ENCODE measurements around the gene MTRF1.
"Not testable (repeated sequence)": the region's sequence is repeated elsewhere in the genome, so short reads cannot be mapped to it uniquely, and the experiment has no call there.

The MTRF1 gene

GRCh38 chr13:41222259-41222852 lies 41.0 kb downstream of the MTRF1 start:
- DNase-seq (ENCODE audit: low read depth in 3 of 3) = peak in 2 of 3 experiments; percentile 7 to 41

GRCh38 chr13:41220401-41220800 lies 43.0 kb downstream of the MTRF1 start:
- DNase-seq (ENCODE audit: low read depth in 3 of 3) = no peak

GRCh38 chr13:41216160-41216559 lies 47.2 kb downstream of the MTRF1 start:
- no peak for DNase-seq (ENCODE audit: low read depth in 3 of 3)

DNA sequence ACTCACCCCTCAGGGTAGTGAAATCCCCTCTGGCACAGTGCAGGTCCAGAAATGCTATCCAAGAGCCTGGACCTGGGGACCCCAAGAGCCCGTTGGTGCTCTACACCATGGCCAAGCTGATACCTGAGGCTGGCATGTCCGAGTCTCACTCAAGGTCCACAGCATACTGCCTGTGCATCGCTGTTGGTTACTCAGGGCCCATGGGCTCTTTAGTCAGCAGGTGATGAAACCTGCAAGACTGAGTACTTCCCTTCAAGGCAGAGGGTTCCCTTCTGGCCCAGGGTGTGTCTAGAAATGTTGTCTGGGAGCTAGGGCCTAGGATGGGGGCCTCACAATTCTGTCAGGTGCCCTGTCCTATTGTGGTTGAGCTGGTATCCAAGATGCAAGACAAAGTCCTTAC lies 49.5 kb downstream of the MTRF1 start:
- DNase-seq (ENCODE audit: low read depth in 3 of 3) = no peak

GRCh38 chr13:41213316-41213715 lies 50.1 kb downstream of the MTRF1 start:
- no peak for DNase-seq (ENCODE audit: low read depth in 3 of 3)

- DNase-seq (ENCODE audit: low read depth in 3 of 3) = no peak
These were observed 50.5 kb downstream of the MTRF1 start for GRCh38 chr13:41212881-41213280.

DNA sequence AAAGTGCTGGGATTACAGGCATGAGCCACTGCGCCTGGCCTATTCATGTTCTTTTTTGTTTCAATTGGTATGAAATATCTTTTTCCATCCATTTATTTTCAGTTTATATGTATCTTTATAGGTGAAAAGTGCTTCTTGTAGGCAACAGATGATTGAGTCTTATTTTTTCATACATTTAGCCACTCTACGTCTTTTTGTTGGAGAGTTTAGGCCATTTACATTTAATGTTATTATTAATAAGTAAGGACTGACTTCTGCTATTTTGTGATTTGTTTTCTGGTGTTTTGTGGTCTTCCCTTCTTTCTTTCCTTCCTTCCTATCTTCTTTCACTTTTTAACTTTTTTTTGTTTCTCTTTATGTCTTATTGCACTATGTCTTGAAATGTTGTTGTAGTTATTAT lies 52.3 kb downstream of the MTRF1 start:
- DNase-seq (ENCODE audit: low read depth in 3 of 3) = no peak

DNA sequence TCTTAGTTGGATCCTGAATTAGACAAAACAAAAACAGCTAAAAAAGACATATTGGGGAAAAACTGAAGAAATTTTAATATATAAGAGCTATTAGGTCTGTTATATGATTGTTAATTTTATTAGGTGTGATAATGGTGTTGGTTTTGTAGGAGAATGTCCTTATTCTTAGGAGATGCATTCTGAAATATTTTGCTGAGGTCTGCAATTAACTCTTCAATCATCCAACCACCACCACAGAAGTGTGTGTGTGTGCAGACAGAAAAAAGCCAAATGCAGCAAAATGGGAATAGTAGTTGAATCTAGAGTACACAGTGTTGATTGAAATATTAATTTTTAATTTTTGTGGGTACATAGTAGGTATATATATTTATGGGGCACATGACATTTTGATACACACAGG lies 56.9 kb downstream of the MTRF1 start:
- no peak for DNase-seq (ENCODE audit: low read depth in 3 of 3)

- no peak for DNase-seq (ENCODE audit: low read depth in 3 of 3)
These were observed 59.6 kb downstream of the MTRF1 start for GRCh38 chr13:41203810-41204209.

GRCh38 chr13:41200126-41200525 lies 63.2 kb downstream of the MTRF1 start:
- DNase-seq (ENCODE audit: low read depth in 3 of 3) = no peak

- no peak for DNase-seq (ENCODE audit: low read depth in 3 of 3)
These were observed 63.9 kb downstream of the MTRF1 start for GRCh38 chr13:41199526-41199925.

GRCh38 chr13:41199079-41199478 lies 64.3 kb downstream of the MTRF1 start:
- DNase-seq (ENCODE audit: low read depth in 3 of 3) = no peak

DNA sequence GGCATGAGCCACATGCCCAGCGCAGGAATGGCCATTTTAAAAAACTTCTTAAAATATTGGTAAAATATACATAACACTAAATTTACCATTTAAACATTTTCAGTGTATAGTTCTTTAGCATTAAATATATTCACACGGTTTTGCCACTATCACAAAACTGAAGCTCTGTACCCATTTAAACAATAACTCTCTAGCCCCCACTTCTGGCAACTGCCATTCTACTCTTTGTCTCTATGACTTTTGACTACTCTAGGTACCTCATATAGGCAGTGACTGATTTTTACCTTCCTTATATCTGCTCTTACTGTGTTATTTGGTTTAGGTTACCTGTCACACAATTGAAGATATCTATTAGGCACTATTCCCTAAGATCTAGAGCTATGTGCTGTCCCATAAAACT lies 66.8 kb downstream of the MTRF1 start:
- DNase-seq (ENCODE audit: low read depth in 3 of 3) = no peak

- no peak for DNase-seq (ENCODE audit: low read depth in 3 of 3)
These were observed 67.4 kb downstream of the MTRF1 start for GRCh38 chr13:41196011-41196410.

- DNase-seq (ENCODE audit: low read depth in 3 of 3) = peak; percentile 83 to 93 (median 88)
These were observed 69.2 kb downstream of the MTRF1 start, which contains the start of gene KBTBD7 for GRCh38 chr13:41193919-41194824. TSS of gene KBTBD7 (minus strand) at chr13:41194569. CDS start at chr13:41194257, 312 bp downstream.

- DNase-seq (ENCODE audit: low read depth in 3 of 3) = no peak
These were observed 69.9 kb downstream of the MTRF1 start for GRCh38 chr13:41193469-41193868.

DNA sequence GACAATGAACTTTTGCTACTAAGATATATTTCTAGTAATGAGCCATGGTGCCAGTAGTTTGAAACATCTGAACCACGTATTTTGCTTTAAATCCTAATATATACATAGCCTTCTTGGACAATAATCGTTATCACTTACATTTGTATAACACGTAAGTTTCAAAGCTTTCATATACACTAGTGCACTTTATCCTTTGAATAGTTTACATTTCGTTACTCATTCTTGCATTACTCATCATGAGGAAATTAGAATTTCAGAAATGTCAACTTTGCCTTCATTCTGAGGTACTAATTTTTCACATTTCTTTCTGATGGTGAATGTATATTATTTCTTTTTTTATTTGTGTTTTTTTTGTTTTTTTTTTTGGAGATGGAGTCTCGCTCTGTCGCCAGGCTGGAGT lies 74.8 kb downstream of the MTRF1 start:
- DNase-seq (ENCODE audit: low read depth in 3 of 3) = no peak

GRCh38 chr13:41186481-41186880 lies 76.9 kb downstream of the MTRF1 start:
- no peak for DNase-seq (ENCODE audit: low read depth in 3 of 3)

- no peak for DNase-seq (ENCODE audit: low read depth in 3 of 3)
These were observed 81.1 kb downstream of the MTRF1 start for GRCh38 chr13:41182231-41182630.

- DNase-seq (ENCODE audit: low read depth in 3 of 3) = no peak
These were observed 83.7 kb downstream of the MTRF1 start for GRCh38 chr13:41179593-41180250.

DNA sequence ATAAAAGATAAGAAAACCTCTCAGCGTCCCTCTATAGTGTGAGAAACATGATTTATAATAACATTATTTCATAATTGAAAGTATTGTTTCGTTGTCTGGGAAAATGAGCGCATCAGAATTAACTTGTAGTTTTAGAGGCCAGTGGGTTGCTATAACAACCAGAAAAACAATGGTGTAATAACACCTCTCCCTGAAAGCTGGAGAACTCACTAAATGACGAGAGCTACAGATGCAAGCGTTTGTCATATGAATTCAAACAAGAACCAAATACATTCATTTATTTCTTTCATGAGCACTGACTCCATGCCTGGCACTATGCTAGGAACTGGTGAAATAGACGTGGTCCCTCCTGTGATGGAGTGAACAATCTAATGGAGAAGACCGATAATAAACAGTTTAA lies 85.3 kb downstream of the MTRF1 start:
- DNase-seq (ENCODE audit: low read depth in 3 of 3) = no peak

DNA sequence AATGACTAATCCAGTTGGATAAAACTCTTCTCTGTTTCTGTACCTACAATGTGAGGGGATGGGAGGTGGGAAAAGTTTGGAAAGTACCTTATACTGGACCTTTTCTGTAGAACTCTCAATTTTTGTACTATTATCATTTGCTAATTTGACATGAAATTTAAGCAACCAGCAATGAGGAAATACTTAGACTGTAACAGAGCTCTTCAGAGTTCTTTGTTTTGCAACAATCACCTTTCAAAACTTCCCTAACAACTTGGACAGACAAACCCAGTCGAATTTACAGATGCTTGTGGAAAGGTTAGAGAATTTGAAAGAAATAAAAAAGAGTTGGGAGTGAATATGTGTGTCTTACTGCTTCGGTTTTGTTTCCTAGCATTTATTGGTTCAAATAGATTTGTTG lies 85.8 kb downstream of the MTRF1 start:
- no peak for DNase-seq (ENCODE audit: low read depth in 3 of 3)

DNA sequence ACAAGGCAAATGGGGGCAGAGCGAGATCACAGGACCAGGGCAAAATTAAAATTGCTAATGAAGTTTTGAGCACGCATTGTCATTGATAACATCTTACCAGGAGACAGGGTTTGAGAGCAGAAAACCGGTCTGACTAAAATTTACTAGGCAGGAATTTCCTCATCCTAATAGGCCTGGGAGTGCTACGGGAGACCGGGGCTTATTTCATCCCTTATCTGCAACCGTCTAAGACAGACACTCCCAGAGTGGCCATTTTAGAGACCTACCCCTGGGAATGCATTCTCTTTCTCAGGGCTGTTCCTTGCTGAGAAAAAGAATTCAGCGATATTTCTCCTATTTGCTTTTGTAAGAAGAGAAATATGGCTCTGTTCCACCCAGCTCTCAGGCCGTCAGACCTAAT lies 87.8 kb downstream of the MTRF1 start:
- DNase-seq (ENCODE audit: low read depth in 3 of 3) = not testable (repeated sequence)
